Skin of body (tissue), 3 donors: ENCODE data around the gene MOGAT3. TPM values are rescaled to one million over a fixed set of nuclear protein-coding genes. Genes with fewer than 3 reads are reported as not detected.
A peak's percentile ranks its signal among the peaks of the same experiment; 100 is the strongest.

Experiments
- DNase-seq: peaks from one replicate; lab custom pipeline; 2025; lab: John Stamatoyannopoulos, UW
- small RNA-seq: library from RNA; depleted of rRNA; stranded (forward); fragments of <200 nt; gene quantifications from one replicate; pipeline ENCODE3, GENCODE V24; 2014; ENCODE audit warnings: low replicate concordance
- total RNA-seq: library from RNA; depleted of rRNA; stranded (reverse); fragments of >200 nt; gene quantifications from one replicate; pipeline ENCODE4 v1.2.3, GENCODE V29; 2014

Gene MOGAT3
- total RNA-seq, 1 donor from 2014 or later: not detected

- no peak for DNase-seq
Observed at GRCh38 chr7:101162551-101163278, 38.1 kb downstream of the MOGAT3 start.

DNA sequence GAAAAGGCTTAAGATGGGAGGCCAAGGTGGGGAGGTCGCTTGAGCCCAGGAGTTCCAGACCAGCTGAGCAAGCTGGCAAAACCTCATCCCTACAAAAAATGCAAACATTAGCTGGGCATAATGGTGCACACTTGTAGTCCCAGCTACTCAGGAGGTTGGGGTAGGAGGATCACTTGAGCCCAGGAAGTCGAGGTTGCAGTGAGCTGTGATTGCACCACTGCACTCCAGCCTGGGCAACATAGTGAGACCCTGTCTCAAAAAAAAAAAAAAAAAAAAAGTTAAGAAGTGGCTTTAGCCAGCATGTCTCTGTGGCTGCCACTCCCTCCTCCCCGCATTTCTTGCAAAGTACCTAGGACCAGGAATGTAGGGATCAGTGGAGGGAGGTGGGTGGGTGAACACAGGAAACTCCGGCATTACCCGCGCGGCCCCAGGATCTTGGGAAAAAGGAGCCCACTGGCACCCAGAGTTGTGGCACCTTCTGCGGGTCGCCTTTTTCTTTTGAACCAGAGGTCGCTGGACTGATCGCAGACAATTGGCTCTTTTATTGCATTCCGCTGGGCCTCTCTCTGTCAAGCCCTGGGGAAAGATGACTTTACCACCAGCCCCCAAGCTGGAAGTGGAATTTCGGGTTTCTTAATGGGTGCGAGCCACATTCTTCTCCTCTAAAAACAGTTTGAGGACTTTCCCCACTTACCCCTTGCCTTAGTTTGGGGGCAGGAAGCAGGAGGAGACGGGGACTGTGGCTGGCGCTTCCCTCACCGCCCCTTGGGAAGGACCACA, 39.0 kb downstream of the MOGAT3 start:
- DNase-seq: no peak

DNA sequence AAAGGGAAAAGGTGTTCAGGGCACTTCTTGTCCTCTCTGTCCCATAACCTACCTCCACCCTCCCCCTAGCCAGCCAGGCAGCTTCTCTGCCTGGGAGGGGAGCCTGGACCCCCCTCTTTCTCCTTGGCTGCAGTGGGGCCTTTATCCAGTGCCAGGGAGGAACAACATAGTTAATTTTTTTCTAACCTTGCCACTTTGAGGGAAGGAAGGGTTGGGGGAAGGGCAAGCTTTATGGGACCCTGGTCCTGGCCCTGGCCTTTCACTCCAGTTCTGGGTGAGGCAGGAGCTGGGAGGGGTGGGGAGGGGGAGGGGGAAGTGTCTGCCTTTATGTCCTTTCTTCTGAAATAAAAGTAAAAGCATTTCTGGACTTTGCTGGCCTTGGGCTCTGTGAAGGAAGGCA, 39.9 kb downstream of the MOGAT3 start:
- DNase-seq: no peak

DNA sequence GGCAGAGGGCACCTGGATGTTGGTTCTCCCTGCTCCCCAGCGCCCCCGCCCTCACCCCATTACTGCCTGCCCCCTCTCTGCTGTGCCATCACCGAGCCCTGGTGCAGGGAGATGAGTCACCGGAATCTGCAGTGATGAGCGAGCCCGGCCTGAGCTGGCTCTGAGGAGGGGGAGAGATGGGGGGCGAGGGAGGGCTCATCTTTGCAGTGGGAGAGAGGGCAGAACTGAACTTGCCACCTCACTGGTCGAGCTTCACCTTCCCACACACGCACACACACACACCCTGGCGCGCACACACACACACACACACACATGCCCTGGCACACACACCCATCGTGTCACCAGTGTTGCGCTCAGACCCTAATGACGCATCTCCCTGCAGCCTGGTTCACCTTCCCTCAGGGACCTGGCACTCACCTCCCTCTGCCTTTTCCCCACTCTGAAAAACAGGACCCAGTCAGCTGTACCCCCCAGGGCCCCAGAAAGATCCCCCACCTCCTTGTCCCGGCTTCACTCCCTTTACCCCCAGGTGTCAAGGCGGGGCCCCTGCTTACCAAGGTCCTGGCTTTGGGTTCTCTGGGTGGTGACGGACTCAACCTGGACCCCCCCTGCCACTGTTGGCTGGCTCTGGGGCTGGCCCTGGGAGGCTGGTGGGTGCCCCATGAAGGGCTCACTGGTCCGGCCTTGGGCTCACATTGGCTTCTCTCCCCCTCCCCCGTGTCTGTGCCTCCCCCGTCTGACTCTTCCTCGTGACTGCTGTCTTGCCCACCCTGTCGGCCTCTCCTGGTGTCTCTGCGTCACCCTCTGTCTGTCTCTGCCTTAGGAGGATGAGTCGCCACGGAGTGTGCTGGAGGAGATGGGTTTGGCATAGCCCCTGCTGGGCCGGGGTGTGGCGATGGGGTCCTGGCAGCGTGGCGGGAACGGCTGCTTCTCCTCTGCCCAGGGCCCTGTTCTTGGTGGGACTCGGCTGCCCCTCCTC, 40.9 kb downstream of the MOGAT3 start:
- DNase-seq: no peak

GRCh38 chr7:101156866-101157589, 43.8 kb downstream of the MOGAT3 start:
- no peak for DNase-seq

DNA sequence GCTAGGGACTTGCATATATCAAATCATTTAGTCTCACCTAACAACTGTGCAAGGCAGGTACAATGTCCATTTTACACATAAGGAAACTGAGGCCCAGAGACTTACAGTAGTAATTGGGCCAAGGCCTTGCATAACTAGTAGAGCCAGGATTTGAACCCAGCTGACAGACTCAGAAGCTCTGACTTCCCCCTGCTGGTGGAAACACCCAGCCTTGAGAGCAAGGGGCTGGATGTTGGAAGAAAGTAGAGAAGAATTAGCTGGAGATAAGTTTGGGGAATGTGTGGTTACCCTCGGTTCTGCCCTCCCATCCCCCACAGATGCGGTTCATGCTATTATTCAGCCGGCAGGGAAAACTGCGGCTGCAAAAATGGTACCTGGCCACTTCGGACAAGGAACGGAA, 44.6 kb downstream of the MOGAT3 start:
- no peak for DNase-seq

DNA sequence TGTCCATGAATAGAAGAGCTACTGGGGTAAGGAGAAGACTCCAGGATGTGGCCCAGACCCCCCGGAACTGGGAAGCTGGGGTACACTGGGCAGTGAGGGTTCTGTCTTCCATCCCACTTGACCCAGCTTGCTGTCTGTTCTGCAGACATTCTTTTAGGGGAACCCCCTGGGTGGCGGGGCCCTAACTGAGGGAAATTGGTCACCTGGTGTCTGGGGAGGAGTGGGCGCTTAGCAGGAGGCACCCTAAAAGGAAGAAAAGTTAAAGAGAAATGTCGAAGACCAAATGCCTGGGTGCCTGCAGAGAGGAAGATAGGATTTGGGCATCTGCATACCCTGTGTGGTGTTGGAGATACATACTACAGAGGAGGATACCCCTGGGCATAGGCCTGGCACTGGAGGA, 45.5 kb downstream of the MOGAT3 start:
- no peak for DNase-seq

DNA sequence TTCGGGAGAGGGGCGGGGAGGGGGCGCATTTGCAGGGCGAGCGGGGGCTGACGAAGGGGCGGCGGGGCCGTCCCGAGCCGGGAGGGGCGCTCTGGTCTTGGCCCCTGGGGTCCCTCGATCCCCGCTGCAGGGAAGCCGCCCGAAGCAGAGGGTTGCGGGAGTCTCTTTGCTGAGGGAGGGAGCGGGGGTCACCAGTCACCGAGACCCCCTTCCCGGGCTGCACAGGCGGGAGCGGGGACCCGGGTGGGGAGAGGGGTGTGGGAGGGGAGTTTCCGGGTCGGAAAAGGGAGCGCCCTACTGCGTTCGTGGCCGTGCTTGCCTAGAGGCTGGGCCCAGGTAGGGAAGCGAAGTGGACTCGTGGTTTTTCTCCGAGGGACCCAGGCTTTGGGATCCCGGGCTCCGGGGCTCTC, 46.1 kb downstream of the MOGAT3 start:
- DNase-seq: no peak

DNA sequence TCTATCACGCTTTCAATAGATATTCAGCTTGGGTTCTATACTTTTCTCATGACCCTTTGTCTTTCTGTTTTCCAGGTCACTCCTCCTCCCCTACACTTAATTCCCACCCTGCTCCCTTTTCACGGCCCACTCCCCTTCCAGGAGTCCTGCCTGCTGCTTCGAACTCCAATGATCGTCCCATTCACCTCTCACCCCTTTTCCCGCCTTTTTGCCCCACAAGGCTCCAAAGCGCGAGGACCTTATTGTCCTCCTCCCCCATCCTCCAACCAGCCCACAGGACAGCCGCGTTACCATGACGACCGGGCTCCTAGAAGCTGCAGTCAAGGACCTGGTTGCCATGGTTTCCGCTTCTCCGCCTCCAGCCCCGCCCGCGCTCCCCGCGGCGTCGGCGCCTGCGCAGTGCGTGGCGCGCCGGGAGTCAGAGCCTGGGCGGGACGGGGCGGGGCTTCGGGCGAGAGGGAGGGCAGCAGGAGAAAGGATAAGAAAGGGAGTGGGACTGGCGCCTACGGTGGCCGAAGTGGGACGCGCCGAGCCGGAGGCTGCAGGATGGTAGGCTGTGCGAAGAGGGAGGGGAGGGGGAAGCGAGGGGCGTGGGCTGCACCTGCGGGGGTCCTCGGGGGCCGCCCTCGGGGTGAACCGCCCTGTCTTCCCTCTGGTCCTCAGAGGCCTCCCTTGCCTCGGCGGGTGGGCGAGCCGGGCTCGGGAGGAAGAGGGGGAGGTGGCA, 46.7 kb downstream of the MOGAT3 start, which contains the start of gene AP1S1:
TSS of gene AP1S1 (plus strand) at position 508 of the 724 bp plus-strand sequence. CDS start at position 547, 39 bp downstream.
- peak; percentile 87 for DNase-seq

GRCh38 chr7:101151908-101152651, 48.8 kb downstream of the MOGAT3 start:
- DNase-seq: no peak

Small RNAs within 50 kb of the gene (small RNA-seq; reads per million reads assigned to genes)
- gene MIR4653: not detected

Other genes starting within 250 kb of the MOGAT3 start
- gene MUC12, start 231.5 kb downstream of the MOGAT3 start, total RNA-seq: not detected
- not detected for gene MUC17, start 181.0 kb downstream of the MOGAT3 start, total RNA-seq
- 10.1 TPM for gene TRIM56, start 115.6 kb downstream of the MOGAT3 start, total RNA-seq
- gene SERPINE1, start 73.9 kb downstream of the MOGAT3 start, total RNA-seq: 18.1 TPM
- gene AP1S1, start 46.6 kb downstream of the MOGAT3 start, total RNA-seq: 51.2 TPM
- 0.10 TPM for gene VGF, start 35.5 kb downstream of the MOGAT3 start, total RNA-seq
- not detected for gene NAT16, start 20.7 kb downstream of the MOGAT3 start, total RNA-seq
- gene PLOD3, start 16.5 kb upstream of the MOGAT3 start, total RNA-seq: 31.2 TPM
- 52.8 TPM for gene ZNHIT1, start 17.1 kb upstream of the MOGAT3 start, total RNA-seq
- gene CLDN15, start 36.8 kb upstream of the MOGAT3 start, total RNA-seq: 3.6 TPM
- 92.0 TPM for gene FIS1, start 44.0 kb upstream of the MOGAT3 start, total RNA-seq
- 15.6 TPM for gene IFT22, start 120.8 kb upstream of the MOGAT3 start, total RNA-seq
- 3.5 TPM for gene COL26A1, start 161.8 kb upstream of the MOGAT3 start, total RNA-seq